ENCODE results near the gene GAL3ST1. TPM values are rescaled to one million over a fixed set of nuclear protein-coding genes. Genes with fewer than 3 reads are reported as not detected.
"Not testable (repeated sequence)": the region's sequence is repeated elsewhere in the genome, so short reads cannot be mapped to it uniquely, and the experiment has no call there.

Gene GAL3ST1
- 1 to 10 TPM; 1.7 to 8.4 (median 3.5) TPM for total RNA-seq

- Histone ChIP-seq H3K9me3 (no peaks in the 10 kb centered on the region), H3K4me1 (peaks cover 9 to 21% (median 19%) of the 10 kb centered on the region in 4 donors), H3K36me3 (peaks cover 24 to 39% (median 35%) of the 10 kb centered on the region in 4 donors), H3K4me3 (peak within 1 kb of the TSS in 3 of 4 donors; percentile 23 to 40 (median 39)), H3K27me3 (no peaks in the 10 kb centered on the region), H3K27ac (peak within 1 kb of the TSS in 3 of 4 donors; percentile 31 to 61 (median 42))
- TF ChIP-seq POLR2A (IDR thresholded peaks at IDR 0.05): no peak
- TF ChIP-seq CTCF (IDR thresholded peaks at IDR 0.05): no peak
- TF ChIP-seq EP300 (IDR thresholded peaks at IDR 0.05): no peak
- no peak for TF ChIP-seq POLR2AphosphoS5 (IDR thresholded peaks at IDR 0.05)
- DNase-seq (peak; percentile 34 to 87), ATAC-seq (ENCODE audit: low FRiP score in 2 of 2) (no peak)
- 28 to 30% methylated on average over 25 to 42 of the region's 75 CpGs for WGBS, 2 donors
Observed at GRCh38 chr22:30574095-30574981, at the start of gene GAL3ST1. GAL3ST1 (minus strand) TSS chr22:30574665; CDS start chr22:30557392, 17,273 bp downstream.

- H3K9me3 ChIP-seq; H3K27me3 ChIP-seq; DNase-seq; H3K4me1 ChIP-seq; ATAC-seq (ENCODE audit: low FRiP score in 2 of 2); H3K27ac ChIP-seq; H3K4me3 ChIP-seq: not testable (repeated sequence)
- 95% methylated on average over 6 of the region's 6 CpGs for WGBS, 2 donors
- peaks cover 3 to 65% (median 32%) of the 10 kb centered on the region in 4 donors for H3K36me3 ChIP-seq
Observed at GRCh38 chr22:30619909-30620308, 45.4 kb upstream of the GAL3ST1 start.

GRCh38 chr22:30617819-30618218, 43.4 kb upstream of the GAL3ST1 start:
- no peak overlapping the region for H3K4me3 ChIP-seq
- TF ChIP-seq EP300 (IDR thresholded peaks at IDR 0.05): no peak
- TF ChIP-seq CTCF (IDR thresholded peaks at IDR 0.05): no peak
- TF ChIP-seq POLR2A (IDR thresholded peaks at IDR 0.05): no peak
- TF ChIP-seq POLR2AphosphoS5 (IDR thresholded peaks at IDR 0.05): no peak

GRCh38 chr22:30615543-30615954, 41.1 kb upstream of the GAL3ST1 start:
- Histone ChIP-seq H3K4me3 (no peak overlapping the region), H3K9me3 (no peaks in the 10 kb centered on the region), H3K4me1 (peaks cover 0 to 3% (median 0%) of the 10 kb centered on the region in 4 donors), H3K27me3 (no peaks in the 10 kb centered on the region), H3K36me3 (peaks cover 3 to 69% (median 39%) of the 10 kb centered on the region in 4 donors), H3K27ac (peak overlapping the region in 1 of 4 donors; percentile 58)
- ATAC-seq (ENCODE audit: low FRiP score in 2 of 2) (peak; percentile 5 to 43), DNase-seq (peak in 1 of 2 donors; percentile 43)
- WGBS, 2 donors: 78 to 85% methylated on average over 5 to 7 of the region's 7 CpGs
- TF ChIP-seq POLR2A (IDR thresholded peaks at IDR 0.05) (peak in 1 of 4 donors; percentile 55), POLR2AphosphoS5 (IDR thresholded peaks at IDR 0.05) (peak in 1 of 2 donors; percentile 66), EP300 (IDR thresholded peaks at IDR 0.05) (peak in 1 of 4 donors; percentile 61), CTCF (IDR thresholded peaks at IDR 0.05) (no peak)

More at GRCh38 chr22:30617819-30618218, 43.4 kb upstream of the GAL3ST1 start:
- Histone ChIP-seq H3K27me3 (no peaks in the 10 kb centered on the region), H3K27ac (no peak overlapping the region), H3K4me1 (no peaks in the 10 kb centered on the region), H3K36me3 (peaks cover 3 to 69% (median 38%) of the 10 kb centered on the region in 4 donors), H3K9me3 (no peaks in the 10 kb centered on the region)
- no peak for ATAC-seq (ENCODE audit: low FRiP score in 2 of 2)
- WGBS, 2 donors: 86 to 88% methylated on average over 6 of the region's 6 CpGs
- no peak for DNase-seq

- ATAC-seq (ENCODE audit: low FRiP score in 2 of 2): no peak
- H3K27ac ChIP-seq: peak overlapping the region in 1 of 4 donors; percentile 58
Observed at GRCh38 chr22:30614879-30615278, 40.4 kb upstream of the GAL3ST1 start.

More at GRCh38 chr22:30614879-30615278, 40.4 kb upstream of the GAL3ST1 start:
- Histone ChIP-seq H3K9me3 (no peaks in the 10 kb centered on the region), H3K27me3 (no peaks in the 10 kb centered on the region), H3K4me1 (peaks cover under 1 to 8% (median 3%) of the 10 kb centered on the region in 4 donors), H3K36me3 (peaks cover 3 to 63% (median 36%) of the 10 kb centered on the region in 4 donors), H3K4me3 (no peak overlapping the region)
- TF ChIP-seq EP300 (IDR thresholded peaks at IDR 0.05) (no peak), POLR2A (IDR thresholded peaks at IDR 0.05) (no peak), POLR2AphosphoS5 (IDR thresholded peaks at IDR 0.05) (no peak), CTCF (IDR thresholded peaks at IDR 0.05) (no peak)
- no peak for DNase-seq
